GM23248 (cell line): Measurements from ENCODE around the gene CCDC73. TPM values are rescaled to one million over a fixed set of nuclear protein-coding genes. Genes with fewer than 3 reads are reported as not detected.

Experiments used
- DNase-seq: peaks from one replicate; pipeline ENCODE4 v3.0.0-alpha.2; 2015
- H2AFZ ChIP-seq: fragments of 200-600 bp; sonication (generic); 2 replicates; pipeline ENCODE4 v1.6.1; 2016; ENCODE audit warnings: antibody characterized with exemption
- H3F3A ChIP-seq: fragments of 200-600 bp; sonication (generic); 2 replicates; pipeline ENCODE4 v1.6.1; 2016; ENCODE audit warnings: mild to moderate bottlenecking, antibody characterized with exemption, mixed run types; ENCODE audit not compliant: insufficient read depth
- H3K27ac ChIP-seq: fragments of 200-600 bp; sonication (generic); 2 replicates; pipeline ENCODE4 v1.5.1; 2016; ENCODE audit warnings: mild to moderate bottlenecking
- H3K27me3 ChIP-seq: fragments of 200-600 bp; sonication (generic); replicated peaks from 2 replicates; pipeline ENCODE4 v1.6.1; 2016; ENCODE audit warnings: mild to moderate bottlenecking; ENCODE audit not compliant: insufficient read depth
- H3K36me3 ChIP-seq: fragments of 200-600 bp; sonication (generic); 2 replicates; pipeline ENCODE4 v1.6.1; 2016; ENCODE audit warnings: low read depth, mild to moderate bottlenecking
- H3K4me1 ChIP-seq: fragments of 200-600 bp; sonication (generic); 2 replicates; pipeline ENCODE4 v1.6.1; 2016; ENCODE audit warnings: mild to moderate bottlenecking; ENCODE audit not compliant: insufficient read depth
- H3K4me2 ChIP-seq: fragments of 200-600 bp; sonication (generic); one replicate; pipeline ENCODE4 v1.6.1; 2016; ENCODE audit warnings: mild to moderate bottlenecking; ENCODE audit not compliant: unreplicated experiment
- H3K4me3 ChIP-seq: fragments of 200-600 bp; sonication (generic); 2 replicates; pipeline ENCODE4 v1.5.1; 2016; ENCODE audit warnings: mild to moderate bottlenecking
- H3K79me2 ChIP-seq: fragments of 200-600 bp; sonication (generic); 2 replicates; pipeline ENCODE4 v1.6.1; 2016; ENCODE audit warnings: mild to moderate bottlenecking; ENCODE audit not compliant: insufficient read depth
- H3K9ac ChIP-seq: fragments of 200-600 bp; sonication (generic); 2 replicates; pipeline ENCODE4 v1.6.1; 2016; ENCODE audit warnings: mild to moderate bottlenecking
- H3K9me2 ChIP-seq: fragments of 200-600 bp; sonication (generic); 2 replicates; pipeline ENCODE4 v1.6.1; 2016; ENCODE audit warnings: mixed run types, mild to moderate bottlenecking, moderate library complexity; ENCODE audit not compliant: insufficient read depth
- H3K9me3 ChIP-seq: fragments of 200-600 bp; sonication (generic); one replicate; pipeline ENCODE4 v1.6.1; 2017; ENCODE audit warnings: low read depth
- H4K20me1 ChIP-seq: fragments of 200-600 bp; sonication (generic); 2 replicates; pipeline ENCODE4 v1.6.0; 2016; ENCODE audit not compliant: insufficient read depth
- EZH2 ChIP-seq: fragments of 200-600 bp; sonication (generic); IDR thresholded peaks from 2 replicates; pipeline ENCODE4 v1.6.1; 2018; ENCODE audit warnings: antibody characterized with exemption, mild to moderate bottlenecking; ENCODE audit not compliant: insufficient read depth, poor library complexity, severe bottlenecking
- EZH2phosphoT487 ChIP-seq: fragments of 200-600 bp; sonication (generic); IDR thresholded peaks from 2 replicates; pipeline ENCODE4 v1.6.1; 2018; ENCODE audit warnings: antibody characterized with exemption, moderate library complexity, mild to moderate bottlenecking, low read depth; ENCODE audit not compliant: insufficient read depth
- WGBS, 2 experiments: methylation state at CpG; one replicate each; pipeline ENCODE4 v1.1.6; 2015 to 2017; ENCODE audit warnings: low lambda C conversion rate in 2 of 2, low coverage in 1 of 2; ENCODE audit errors: missing lambda C conversion rate in 2 of 2; 5-methylcytosine and 5-hydroxymethylcytosine counted together
- in situ Hi-C: fragments of 300-500 bp; cut with MboI; formaldehyde crosslinking; loops from 2 replicates; pipeline ENCODE4 v1.15.0; 2020
- polyA plus RNA-seq: library from polyadenylated mRNA; unstranded; fragments of >200 nt; fragmentation: Nextera tagmentation; extraction: Ambion mirVana; gene quantifications from 2 replicates; pipeline ENCODE4 v1.2.1, GENCODE V29; 2016
- total RNA-seq: library from RNA; depleted of rRNA; stranded (reverse); fragments of >200 nt; shearing (Covaris generic); gene quantifications from 2 replicates; pipeline ENCODE4 v1.2.3, GENCODE V29; 2014

The CCDC73 gene
- total and polyA plus RNA-seq, 2 experiments from 2014 or later = not detected

DNA sequence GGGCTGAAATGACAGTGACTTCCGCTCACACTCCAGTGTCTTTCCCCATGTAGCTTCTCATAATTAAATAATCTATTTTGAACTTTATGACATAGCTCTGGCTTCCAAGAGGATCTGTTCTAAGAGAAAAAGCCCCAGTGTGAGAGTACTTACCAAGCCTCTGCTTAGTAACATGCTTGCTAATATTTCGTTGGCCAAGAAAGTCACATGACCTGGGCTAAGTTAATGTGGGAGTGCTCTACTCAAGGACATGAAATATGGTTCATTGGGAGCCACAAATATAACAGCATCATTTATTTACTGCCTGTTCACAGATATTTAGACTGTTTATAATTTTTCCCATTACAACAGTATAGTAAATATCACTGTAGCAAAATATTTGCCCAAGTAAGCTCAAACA is 42.5 kb downstream of the CCDC73 start:
- Histone ChIP-seq H3K4me2 (no peak overlapping the region), H3K4me1 (no peaks in the 10 kb centered on the region), H3K27me3 (peaks cover 13% of the 10 kb centered on the region; the same call in 1 of the 2 replicates), H3F3A (no peaks in the 10 kb centered on the region), H3K79me2 (no peaks in the 10 kb centered on the region), H3K4me3 (no peak overlapping the region), H3K36me3 (no peaks in the 10 kb centered on the region), H3K9me2 (no peaks in the 10 kb centered on the region), H4K20me1 (no peaks in the 10 kb centered on the region), H3K9ac (no peak overlapping the region), H2AFZ (no peak overlapping the region), H3K9me3 (no peaks in the 10 kb centered on the region), H3K27ac (no peak overlapping the region)
- no peak for DNase-seq
- TF ChIP-seq EZH2phosphoT487 (no peak), EZH2 (no peak)
- in situ Hi-C loops = no loop called here
- 64 to 73% methylated on average over 2 of the region's 2 CpGs for WGBS, 2 experiments

DNA sequence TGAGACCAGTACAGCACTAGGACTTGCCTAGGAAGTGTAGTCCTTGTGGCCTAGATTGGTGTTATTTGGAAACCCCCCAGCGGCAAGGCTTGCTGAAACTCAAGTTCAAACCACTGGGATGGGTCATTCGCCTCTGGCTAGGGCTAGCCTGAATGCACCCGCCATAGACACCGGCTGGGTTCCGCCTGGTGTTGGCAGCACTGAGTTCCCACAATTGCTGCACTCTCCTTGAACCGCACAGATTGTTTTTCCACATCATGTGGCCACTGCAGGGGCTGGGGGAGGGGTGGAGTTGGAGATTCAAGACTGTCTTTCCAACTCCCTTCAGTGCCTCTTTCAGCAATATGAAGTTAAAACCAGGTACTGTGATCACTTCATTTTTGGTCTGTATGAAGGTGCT is 43.1 kb downstream of the CCDC73 start:
- no peak for TF ChIP-seq EZH2phosphoT487
- no peak for TF ChIP-seq EZH2
- Histone ChIP-seq H3K36me3 (no peaks in the 10 kb centered on the region), H4K20me1 (no peaks in the 10 kb centered on the region), H3F3A (no peaks in the 10 kb centered on the region), H2AFZ (no peak overlapping the region), H3K9ac (no peak overlapping the region), H3K4me2 (no peak overlapping the region), H3K27ac (no peak overlapping the region), H3K27me3 (peaks cover 17% of the 10 kb centered on the region; the same call in 1 of the 2 replicates), H3K79me2 (no peaks in the 10 kb centered on the region), H3K9me3 (no peaks in the 10 kb centered on the region), H3K4me3 (no peak overlapping the region), H3K9me2 (no peaks in the 10 kb centered on the region), H3K4me1 (no peaks in the 10 kb centered on the region)
- WGBS, 2 experiments = 61 to 65% methylated on average over 6 of the region's 6 CpGs
- DNase-seq = no peak
- in situ Hi-C loops = no loop called here

DNA sequence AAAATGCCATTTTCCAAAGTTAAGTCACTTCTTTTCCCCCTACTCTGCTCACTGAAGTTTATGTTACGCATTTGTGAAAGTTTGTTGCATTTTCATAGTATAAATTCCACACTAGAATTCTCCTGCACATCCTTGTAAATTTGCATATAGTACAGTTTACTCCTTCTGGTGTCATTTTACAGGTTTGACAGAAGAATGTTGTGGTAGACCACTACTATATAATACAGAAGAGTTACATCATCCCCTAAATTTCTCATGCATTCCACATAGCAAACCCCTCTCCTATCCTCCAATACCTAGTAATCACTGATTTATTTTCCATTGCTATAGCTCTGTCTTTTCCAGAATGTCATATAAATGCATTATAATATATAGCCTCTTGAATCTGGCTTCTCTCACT is 64.5 kb downstream of the CCDC73 start:
- DNase-seq = no peak

DNA sequence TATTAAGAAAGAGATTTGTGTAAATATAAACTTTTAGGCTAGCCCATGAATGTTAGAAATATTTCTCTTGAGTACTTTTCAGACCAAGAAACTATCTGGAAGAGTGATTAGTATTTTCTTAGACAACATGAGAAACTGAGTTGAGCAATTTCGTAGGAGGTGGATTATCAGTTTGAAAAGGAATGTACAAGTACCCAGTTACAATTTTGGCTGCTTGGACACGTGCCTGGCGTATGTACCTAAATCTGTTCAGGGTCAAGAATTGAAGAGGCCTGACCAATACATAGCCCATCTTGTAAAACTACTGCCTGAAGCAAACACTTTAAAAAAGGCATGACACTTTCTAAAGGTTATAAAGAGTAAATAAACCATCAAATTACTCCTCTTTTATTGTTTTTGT is 71.1 kb downstream of the CCDC73 start:
- no peaks in the 10 kb centered on the region for H3K4me1 ChIP-seq
- H3K36me3 ChIP-seq = no peaks in the 10 kb centered on the region
- WGBS, 2 experiments = 23 to 27% methylated on average over 3 of the region's 3 CpGs
- no peak overlapping the region for H3K4me2 ChIP-seq
- H2AFZ ChIP-seq = no peak overlapping the region
- TF ChIP-seq EZH2 = no peak
- TF ChIP-seq EZH2phosphoT487 = no peak
- H3K9ac ChIP-seq = no peak overlapping the region
- DNase-seq = no peak
- no peaks in the 10 kb centered on the region for H3K79me2 ChIP-seq
- H3K27ac ChIP-seq = no peak overlapping the region
- no peaks in the 10 kb centered on the region for H3F3A ChIP-seq
- H3K9me2 ChIP-seq = no peaks in the 10 kb centered on the region
- H3K4me3 ChIP-seq = no peak overlapping the region
- in situ Hi-C loops = no loop called here
- H3K9me3 ChIP-seq = no peaks in the 10 kb centered on the region
- H4K20me1 ChIP-seq = no peaks in the 10 kb centered on the region
- H3K27me3 ChIP-seq = peaks cover 9% of the 10 kb centered on the region

More for the DNA sequence above, 64.5 kb downstream of the CCDC73 start:
- H4K20me1 ChIP-seq = no peaks in the 10 kb centered on the region
- TF ChIP-seq EZH2phosphoT487 (no peak), EZH2 (no peak)
- H3K9me3 ChIP-seq = no peaks in the 10 kb centered on the region
- no peaks in the 10 kb centered on the region for H3K4me1 ChIP-seq
- no peak overlapping the region for H3K4me3 ChIP-seq
- H3F3A ChIP-seq = no peaks in the 10 kb centered on the region
- H2AFZ ChIP-seq = no peak overlapping the region
- peaks cover 8% of the 10 kb centered on the region for H3K27me3 ChIP-seq
- WGBS, 2 experiments = 34 to 44% methylated on average over 1 of the region's 1 CpG
- no peak overlapping the region for H3K4me2 ChIP-seq
- no peaks in the 10 kb centered on the region for H3K9me2 ChIP-seq
- no peak overlapping the region for H3K9ac ChIP-seq
- H3K27ac ChIP-seq = no peak overlapping the region
- no peaks in the 10 kb centered on the region for H3K36me3 ChIP-seq
- no peaks in the 10 kb centered on the region for H3K79me2 ChIP-seq
- in situ Hi-C loops = no loop called here

DNA sequence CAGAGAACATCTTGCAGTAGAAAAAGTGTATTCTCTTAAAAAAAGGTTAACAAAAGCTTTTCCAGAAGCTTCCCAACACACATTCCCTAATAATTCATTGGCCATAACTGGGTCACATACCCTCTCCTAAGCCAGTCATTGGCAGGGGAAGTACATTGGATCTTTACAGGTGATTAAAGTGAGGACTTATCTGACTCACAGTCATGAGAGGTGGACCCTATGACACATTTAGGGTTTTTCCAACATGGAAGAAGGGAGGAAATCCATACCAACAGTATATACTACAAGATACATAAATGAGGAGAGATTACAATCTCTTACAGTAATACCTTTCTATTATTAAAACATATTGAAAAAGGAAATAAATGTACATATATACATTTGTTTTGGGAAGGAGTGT is 72.2 kb downstream of the CCDC73 start:
- no peak for DNase-seq
- H3K79me2 ChIP-seq = no peaks in the 10 kb centered on the region
- peaks cover 13% of the 10 kb centered on the region for H3K27me3 ChIP-seq
- H3K36me3 ChIP-seq = no peaks in the 10 kb centered on the region
- no peak overlapping the region for H3K4me2 ChIP-seq
- H2AFZ ChIP-seq = no peak overlapping the region
- in situ Hi-C loops = no loop called here
- H3K4me1 ChIP-seq = no peaks in the 10 kb centered on the region
- TF ChIP-seq EZH2 = no peak
- H3K9me3 ChIP-seq = no peaks in the 10 kb centered on the region
- no peak overlapping the region for H3K4me3 ChIP-seq
- no peaks in the 10 kb centered on the region for H4K20me1 ChIP-seq
- H3K27ac ChIP-seq = no peak overlapping the region
- H3K9me2 ChIP-seq = no peaks in the 10 kb centered on the region
- no peak overlapping the region for H3K9ac ChIP-seq
- no peaks in the 10 kb centered on the region for H3F3A ChIP-seq
